ENCODE data around the gene RPRD1B.

The RPRD1B gene, protein sequence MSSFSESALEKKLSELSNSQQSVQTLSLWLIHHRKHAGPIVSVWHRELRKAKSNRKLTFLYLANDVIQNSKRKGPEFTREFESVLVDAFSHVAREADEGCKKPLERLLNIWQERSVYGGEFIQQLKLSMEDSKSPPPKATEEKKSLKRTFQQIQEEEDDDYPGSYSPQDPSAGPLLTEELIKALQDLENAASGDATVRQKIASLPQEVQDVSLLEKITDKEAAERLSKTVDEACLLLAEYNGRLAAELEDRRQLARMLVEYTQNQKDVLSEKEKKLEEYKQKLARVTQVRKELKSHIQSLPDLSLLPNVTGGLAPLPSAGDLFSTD

DNA sequence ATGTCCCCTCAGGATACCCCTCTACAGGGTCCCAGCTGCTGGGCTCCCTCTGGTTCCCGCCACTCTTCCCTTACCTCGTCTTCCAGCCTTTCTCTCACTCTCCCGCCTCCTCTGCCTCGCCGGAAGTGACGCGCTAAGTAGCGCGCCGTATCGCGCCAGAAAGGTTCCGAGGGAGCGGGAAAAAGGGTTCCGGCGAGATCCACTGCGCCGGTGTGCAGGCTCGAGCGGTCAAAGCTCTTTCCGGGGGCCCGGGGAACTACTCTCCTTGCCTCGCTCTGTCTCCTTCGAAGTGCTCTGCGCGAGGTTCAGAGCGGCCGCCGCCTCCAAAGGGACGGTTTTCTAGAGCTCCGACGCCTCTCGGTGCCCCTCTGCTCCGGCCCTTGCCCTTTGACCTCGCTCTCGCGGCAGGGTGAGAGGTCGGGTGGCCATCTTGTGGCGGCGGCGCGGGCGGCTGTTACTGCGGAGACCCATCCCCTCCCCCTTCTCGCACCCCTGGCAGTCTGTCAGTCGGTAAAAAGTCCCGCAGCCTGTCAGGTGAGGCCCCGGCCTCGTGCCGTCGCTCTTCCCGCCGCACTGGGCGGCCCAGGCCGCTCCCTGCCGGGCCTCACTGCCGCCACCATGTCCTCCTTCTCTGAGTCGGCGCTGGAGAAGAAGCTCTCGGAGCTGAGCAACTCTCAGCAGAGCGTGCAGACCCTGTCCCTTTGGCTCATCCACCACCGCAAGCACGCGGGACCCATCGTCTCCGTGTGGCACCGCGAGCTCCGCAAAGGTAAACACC is at the start of gene RPRD1B, which contains the start of gene TTI1:
RPRD1B (plus strand) TSS at position 417 of the 778 bp plus-strand sequence; CDS start at position 619, 202 bp downstream.
TTI1 (minus strand) TSS at position 127 of the 778 bp plus-strand sequence. CDS start 19,640 bp downstream, outside the sequence.
- DNase-seq (ENCODE audit: low read depth) = peak; percentile 44

DNA sequence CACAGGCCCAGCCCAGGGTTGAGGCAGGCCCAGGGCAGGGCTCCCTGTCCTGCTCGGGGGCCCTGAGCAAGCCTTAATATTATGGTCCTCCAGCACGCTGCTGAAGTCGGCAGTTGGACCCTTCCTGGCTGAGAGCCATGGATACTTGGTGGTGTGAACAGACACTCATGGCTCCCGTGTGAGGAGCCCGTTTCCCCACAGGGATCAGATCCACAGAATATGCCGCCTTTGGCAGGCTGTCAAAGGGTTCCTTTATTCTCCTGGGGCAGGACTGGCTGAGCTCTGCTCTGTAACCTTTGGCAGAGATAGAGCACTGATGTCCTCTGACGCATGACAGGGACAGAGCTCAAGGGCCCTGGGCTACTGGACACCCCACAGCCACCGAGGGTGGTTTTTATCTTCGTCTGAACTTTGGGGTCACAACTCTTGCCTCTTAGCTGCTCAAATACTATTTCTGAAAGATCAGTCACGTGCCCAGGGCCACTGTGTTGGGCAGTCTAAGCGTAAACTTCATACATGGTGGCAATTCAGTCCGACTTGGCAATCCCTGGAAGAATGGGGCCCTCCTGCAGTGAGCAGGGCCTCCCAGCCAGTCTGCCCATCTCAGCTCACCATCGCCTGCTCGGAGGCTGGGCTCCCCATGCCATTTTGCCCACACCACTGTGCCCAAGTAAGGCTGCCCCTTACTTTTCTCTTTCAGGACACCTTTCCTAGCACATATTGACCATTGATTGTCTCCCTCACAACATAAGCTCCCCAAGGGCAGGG is 49.3 kb upstream of the RPRD1B start:
- DNase-seq (ENCODE audit: low read depth) = no peak

DNA sequence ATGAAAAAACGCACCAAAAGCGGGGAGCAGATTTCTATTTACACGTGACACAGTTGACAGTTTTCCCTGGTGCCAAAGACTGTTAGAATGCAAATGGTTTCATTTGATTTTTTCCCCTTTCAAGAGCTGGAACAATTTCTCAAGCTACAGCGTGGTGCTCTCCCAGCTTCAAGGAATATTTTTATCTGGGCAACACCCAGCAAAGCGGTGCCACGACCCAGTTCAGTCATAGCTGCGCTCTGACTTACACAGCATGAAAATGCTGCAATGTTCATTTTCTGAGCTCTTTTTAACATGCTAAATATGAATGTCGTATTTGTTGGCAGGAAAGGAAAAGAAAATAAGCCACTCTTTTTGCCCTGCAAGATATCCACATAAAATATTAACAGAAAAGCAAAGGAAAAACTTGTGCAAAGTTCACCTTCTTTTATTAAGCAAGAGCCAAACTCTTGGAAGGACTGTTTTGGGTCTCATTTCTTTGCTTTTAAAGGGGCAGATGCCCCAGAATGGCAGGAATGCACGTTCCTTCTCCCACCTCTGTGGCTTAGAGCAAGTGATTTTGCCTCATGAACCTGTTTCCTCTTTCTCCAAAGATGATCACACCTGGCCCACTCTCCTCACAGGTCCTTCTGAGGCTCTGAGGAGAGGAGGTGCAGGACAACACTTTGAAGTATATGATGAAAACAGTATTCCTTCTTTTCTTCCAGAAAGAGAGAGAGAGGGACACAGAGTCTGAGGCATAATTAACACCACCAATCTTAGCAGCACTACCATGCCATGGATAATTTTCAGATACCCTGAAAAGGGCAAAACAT is 47.3 kb upstream of the RPRD1B start:
- no peak for DNase-seq (ENCODE audit: low read depth)

DNA sequence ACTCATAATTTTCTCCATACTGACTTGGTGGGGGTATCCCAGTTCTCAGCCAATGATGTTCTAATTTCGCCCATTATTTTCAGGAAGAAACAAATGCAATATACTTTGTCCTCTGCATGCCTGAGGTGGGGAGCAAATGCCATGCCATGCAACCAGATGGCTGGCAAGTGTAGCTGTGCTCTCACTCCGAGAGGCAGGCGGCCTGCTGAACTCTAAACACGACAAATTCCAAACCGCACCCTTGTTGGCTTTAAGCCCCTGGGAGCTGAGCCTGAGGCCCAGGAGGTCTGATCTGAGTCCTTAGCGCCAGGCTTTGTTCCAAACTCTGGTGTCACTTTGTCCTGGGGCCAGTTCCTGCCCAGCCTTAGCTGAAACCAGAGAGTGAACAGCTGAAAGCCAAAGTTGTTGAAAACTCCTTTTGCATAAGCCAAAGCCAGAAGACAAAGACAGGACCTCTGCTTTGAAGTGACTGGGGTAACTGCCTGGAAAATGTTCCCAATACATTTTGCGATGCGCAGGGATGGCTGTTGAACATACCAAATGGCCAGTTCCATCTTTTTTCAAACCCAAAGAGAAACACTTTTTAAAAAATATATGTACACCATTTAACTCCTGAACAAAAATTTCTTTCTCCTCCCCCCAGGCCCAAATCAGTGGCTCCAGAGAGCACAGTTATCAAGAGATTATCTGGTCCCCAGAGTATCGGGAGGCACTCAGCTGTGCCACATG is 46.5 kb upstream of the RPRD1B start:
- no peak for DNase-seq (ENCODE audit: low read depth)

DNA sequence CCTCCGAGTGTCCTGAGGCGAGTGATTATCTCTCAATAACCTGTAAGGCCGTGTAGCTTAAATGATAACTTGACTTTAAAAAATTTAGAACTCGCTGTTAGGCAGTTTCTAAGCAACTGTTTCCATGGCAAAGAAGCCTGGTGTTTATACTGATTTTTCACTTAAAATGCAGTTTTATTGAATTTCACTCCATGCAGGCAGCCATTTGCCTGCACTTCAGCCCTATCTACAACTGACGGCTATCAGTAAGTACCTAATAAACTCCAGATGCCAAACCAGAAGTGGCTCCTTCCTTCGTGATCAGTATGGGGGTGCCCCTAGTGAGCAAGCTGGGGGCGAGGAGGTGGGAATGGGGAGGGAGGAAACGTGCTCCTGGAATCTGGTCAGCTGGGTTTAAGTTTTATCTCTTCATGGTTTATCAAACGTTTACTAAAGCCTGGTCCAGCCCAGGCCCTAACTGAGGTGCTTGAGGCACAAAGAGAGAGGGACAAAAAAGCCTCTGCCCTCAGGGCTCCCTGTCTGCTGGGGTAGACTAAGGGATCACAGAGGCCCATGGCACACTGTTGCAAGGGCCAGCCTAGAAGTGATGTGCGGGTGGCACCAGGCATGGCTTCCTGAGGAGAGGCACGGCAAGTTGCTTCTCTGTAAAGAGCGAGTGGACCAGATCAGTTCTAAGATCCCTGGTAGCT is 45.8 kb upstream of the RPRD1B start:
- no peak for DNase-seq (ENCODE audit: low read depth)

DNA sequence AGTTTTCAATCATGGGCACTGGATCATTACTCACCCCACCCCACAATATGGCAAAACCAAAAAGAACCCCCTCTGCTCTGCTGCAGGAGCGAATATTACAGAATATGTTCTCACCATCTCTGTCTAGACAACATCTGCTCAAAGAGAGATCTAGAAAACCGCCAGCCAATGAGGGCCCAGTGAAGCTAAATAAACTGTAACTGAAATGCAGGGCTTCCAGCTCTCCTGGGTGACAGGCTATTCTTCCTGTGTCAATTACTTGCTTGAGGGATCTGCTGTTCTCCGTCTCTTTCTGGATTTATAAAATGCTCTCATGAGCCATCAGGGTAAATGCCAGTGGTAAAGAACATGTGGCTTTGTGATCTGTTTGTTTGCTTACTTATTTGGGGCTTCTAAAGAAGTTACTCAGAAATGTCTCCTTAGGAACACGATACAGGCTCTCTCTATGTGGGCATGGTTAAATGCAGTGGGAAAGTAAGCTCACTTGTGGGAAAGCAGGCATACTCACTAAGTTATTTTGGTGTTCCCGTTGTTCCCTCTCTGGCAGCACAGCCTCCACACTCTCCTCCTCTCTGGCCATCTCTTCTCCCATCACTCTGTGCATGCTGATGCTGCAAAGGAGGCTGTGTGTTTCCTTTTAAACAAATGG is 45.1 kb upstream of the RPRD1B start:
- DNase-seq (ENCODE audit: low read depth) = no peak

DNA sequence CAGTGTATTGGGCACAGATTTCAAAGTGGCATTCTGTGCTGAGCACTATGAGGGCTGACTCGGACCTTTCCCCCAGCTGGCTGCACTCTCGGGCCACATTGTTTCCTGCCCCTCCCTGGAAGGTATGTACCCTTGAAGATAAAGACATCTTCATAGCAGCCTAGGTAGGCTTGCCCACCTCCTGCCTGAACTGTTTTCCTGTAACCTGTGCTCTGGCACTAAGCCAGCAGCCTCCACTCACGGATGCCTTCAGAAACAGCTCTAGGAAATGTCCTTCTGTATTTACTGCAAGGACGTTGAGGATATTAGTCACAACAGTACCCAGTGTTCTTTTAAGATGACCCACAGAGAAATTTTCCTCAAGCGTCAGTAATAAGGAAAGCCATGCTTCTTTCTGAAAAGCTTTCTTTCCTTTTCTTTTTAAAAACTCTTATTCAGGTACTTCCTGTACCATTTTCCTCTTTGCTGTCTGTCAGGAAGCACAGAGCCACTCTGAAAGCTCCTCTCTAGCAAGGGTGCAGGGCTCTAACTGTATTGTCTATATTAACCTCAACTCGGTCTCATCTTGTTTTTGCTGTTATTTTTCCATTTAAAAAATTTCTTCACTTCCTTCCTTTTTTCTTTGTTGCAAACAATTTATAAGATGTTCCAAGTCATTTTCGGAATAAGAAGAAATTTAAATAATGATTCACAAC is 43.8 kb upstream of the RPRD1B start:
- DNase-seq (ENCODE audit: low read depth) = no peak

DNA sequence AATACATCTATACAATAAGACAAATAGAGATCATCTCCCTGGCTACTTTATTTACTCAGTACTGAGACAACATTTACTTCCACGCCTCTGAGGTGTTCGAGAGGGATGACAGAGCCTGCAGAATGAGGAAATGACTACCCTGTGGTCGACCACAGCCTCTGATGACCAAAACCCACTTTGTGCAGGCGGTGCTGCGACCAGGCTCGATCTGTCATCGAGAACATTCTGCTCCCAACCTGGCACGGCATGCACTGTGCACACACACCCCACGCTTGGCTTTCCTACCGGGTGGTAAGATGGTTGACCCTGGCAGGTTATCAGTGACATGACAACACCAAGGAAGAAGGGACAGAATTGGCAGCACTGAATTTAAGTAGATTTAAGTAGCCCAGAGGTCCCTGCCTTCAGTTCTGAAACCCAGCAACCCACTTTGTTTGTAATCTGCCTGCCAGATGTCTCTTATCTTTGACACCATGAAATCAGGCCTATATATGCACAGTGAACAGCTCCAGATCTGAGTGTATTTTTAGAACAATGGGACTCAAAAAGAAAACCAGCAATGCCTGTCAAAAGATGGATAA is 42.9 kb upstream of the RPRD1B start:
- DNase-seq (ENCODE audit: low read depth) = no peak

DNA sequence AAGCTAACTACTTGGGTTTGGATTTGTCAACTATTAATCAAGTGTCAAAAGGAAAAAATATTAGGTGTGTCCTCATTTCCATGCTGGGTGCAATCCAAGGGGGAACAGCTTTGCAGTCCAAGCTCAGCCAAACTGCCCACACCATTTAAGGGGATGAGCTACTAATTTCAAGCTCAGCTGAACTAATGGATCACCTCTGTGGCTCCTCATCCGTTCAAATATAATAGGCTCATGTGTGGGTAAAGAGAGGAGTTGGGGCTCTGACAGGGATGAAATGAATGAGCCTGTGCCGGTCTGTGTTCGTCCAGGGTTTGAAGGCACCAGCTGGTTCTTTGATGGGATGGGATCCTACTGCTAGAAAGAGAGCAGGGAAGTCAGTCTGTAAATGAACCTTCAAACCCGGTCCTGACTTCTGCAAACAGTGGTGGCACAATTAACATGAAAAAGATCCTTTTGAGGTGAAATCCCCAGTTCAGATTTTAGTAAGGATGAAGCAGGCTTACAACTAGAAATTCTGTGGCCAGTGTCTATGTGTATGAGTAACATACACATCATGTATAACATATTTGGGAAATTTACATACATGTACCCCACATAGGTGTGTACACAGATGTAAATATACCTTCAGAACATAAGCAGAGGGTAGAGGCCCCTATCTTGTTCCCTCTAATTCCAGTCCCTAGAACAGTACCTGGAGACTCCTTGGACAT is 42.2 kb upstream of the RPRD1B start:
- DNase-seq (ENCODE audit: low read depth) = no peak

DNA sequence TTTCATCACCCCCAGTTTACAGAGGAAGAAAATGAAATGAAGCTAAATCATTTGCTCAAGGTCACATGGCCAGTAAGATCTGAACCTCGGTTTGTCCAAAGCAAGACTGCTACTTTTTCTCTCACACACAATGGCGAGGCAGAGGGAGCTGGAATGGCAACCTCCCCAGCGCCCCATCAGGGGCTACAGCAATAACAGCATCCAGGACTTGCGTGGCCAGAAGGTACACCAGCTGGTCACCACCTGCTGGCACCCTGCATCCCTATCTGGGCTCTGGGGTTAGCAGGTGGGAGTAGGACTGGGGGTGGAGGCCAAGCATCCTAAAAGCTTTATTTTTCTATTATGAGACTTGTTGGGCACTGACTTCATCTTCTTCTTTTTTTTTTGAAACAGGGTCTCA is 41.6 kb upstream of the RPRD1B start:
- DNase-seq (ENCODE audit: low read depth) = no peak

DNA sequence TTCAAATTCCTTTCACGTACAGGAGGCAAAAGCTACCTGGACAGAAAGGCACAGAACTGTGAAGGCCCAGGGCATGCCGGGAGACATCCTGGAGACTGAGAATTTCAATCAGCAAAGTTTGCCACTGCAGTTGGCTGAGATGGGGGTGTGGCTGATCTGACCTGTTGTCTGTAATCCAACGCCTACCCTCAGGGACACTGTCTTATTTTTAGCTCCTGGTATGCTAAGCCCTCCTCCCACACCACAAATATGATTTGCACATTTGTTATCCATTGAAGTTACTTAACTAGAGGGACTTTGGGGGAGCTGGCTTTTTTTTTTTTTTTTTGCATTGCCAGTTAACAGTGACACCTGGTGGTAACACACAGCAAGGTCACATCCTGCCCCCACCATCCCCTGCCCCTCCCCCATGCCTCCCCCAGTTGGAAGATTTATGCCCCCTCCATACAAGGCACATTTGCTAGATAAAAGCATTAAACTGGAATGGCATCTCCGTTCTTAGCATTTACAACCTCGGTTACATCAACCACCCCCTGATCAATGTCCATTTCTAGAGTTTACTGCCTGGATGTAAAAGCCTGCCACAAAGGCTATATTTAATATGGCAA is 40.6 kb upstream of the RPRD1B start:
- peak; percentile 81 for DNase-seq (ENCODE audit: low read depth)

DNA sequence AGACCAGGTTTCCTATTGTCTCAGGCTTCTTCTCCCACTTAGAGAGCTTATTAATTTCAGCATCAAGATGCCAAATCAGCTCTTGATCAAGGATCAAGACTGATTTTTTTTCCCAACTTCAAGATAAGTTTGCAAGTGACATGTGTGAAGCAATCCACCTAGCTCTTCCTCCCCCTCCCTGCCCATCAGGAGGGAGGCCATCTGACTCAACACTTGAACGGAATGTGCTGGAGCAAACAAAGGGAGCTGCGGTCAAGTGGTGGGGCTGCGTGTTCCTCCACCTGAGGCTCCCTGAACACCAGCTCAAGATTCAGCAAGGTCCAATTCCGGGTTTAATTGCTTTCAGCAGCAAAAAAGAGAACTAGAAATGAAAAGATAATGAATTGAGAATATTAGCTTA is 39.0 kb upstream of the RPRD1B start:
- peak; percentile 30 for DNase-seq (ENCODE audit: low read depth)

DNA sequence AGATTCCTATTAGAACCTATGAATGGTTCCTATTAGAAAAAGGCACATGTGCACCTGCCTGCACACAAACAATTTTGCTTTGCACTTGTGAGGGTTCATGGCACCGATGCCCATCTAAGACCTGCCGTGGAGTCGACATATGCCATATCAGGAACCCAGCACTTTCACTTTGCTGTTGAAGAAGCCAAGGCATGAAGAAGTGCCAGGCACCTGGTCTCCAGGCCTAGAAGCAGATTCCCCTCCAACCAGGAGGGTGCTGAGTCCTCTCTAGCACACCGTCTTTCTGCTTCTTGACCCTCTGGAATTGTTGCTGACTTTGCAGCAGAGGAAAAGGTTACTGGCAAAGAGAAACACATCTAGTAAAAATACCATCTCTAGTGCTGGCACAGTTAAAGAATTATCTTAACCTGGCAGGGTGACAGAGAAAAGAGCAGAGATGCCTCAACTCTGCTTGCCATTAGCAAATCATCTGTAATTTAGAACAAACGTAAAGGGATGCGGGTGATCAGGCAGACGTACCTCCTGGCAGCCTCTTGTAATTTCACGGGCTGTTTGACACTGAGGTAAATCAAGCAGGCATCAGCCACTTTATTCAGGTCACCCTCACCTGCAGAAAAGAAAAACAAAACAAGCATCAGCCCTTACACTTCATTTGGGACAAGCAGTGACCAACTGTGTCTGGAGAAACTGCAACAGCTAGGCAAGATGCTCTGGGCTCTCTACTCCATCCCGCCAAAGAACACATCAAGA is 37.5 kb upstream of the RPRD1B start:
- DNase-seq (ENCODE audit: low read depth) = no peak

DNA sequence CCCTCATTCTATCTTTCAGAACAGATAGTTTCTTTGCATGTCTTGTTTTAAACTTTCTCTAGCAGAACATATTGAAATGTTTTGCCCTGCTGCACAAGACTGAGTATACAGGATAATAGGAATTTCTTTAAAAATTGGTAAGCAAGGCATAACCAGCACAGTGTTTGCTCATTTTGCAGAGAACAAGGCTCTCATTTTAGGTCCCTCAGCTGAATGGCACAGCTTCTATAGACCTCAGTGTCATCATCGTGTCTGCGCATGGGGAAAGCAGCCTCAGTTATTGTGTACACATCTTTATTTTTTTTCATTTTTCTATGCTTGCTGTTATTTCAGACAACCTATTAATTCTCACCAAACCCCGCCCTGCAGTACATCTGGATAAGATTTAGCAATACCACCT is 36.0 kb upstream of the RPRD1B start:
- DNase-seq (ENCODE audit: low read depth) = no peak

DNA sequence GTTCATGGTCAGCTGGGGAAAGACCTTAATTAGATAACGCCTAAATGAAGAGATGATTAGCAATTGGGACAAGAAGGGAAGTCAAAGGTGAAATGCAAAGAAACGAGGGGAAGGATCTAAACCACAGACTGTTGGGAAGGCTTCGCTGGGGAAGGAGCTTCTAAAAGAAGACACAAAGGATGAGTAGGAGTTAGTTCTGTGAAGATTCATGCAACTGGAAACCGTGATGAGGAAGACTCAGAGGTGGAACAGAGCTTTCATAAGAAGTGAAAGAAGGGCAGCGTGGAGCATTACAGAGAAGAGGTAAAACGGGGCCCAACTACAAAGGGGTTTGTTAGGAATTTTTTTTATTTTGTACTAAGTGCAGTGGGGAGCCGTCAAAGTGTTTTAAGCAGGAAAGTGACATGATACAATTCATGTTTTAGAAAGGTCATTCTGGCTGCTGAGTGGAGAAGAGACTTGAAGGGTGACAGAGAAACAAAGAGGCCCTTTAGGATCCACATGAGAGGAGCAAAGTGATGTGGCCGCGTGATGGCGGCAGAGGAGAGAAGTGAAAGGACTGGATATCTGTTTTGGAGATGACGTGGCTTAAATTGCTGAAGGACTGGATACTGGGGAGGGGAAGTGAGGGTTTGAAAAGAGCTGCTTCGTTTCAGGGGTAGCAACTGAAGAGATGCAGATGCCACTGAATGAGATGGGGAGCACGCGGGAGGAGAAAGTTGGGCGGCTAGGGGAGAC is 33.9 kb upstream of the RPRD1B start:
- DNase-seq (ENCODE audit: low read depth) = no peak

DNA sequence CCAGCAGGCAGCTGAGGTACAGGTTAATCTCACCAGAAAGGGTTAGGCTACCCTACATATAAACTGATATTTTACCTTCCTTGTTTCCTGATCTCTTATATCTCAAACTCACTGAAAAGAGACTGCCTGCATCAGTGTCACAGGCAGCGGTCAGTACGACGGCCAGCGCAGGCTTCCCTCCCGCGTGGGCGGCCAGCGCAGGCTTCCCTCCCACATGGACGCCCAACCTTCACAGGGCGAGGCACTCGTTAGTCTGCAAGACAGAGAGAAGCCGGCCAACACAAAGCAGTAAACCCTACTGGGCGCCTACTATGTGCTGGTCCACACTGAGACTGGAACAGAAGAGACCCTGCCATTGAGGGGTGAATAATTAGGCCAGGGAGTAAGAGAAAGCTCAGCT is 33.3 kb upstream of the RPRD1B start:
- no peak for DNase-seq (ENCODE audit: low read depth)

Measured in fibroblast of the conjunctiva (primary cell).